ENCODE data around the gene MGAT5B. TPM values are rescaled to one million over a fixed set of nuclear protein-coding genes. Genes with fewer than 3 reads are reported as not detected.
A peak's percentile ranks its signal among the peaks of the same experiment; 100 is the strongest.

Gene MGAT5B
- total and polyA plus RNA-seq, 9 of the 15 experiments (the other 6 are each of a cell fraction or from before 2014, with no cell fraction given), result 0.09 to 0.43 (median 0.18) TPM; not detected in 4

DNA sequence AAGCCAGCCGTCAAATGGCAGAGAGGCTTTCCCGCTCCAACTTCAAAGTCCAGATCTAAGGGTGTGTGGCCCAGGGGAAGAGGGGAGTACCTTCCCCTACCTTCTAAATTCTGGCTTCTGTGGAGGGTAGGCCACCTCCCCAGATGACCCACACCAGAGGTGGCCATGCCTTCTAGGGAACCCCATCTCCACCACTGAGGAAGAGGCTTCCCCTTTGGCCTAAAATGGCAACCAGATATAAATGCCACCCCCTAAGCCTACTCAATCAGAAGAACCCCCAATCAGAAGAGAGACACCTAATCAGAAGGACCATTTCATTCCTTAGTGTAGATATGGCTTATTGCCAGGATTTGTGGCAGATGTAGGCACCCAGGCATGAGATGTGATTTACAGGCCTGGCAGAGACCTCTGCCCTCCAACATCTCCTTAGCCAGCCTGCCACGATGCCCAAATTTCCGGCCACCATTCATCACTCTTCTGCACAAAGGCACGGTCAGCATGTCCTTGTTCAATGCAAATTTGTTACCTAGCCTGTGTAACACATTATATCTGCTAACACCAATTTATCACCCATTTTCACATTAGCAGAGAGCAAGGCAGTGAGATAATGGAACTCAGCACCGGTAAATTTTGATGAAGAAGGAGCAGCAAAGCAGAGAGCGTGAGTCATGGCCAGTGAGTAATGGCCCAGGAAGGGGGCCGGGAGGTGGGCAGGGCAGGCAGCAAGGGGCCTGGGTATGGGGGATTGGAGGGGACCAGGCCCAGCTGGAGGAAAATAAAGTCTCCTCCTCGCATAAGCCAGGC lies 1.2 kb upstream of the MGAT5B start (continued):
- no peak for TF ChIP-seq NONO (IDR thresholded peaks at IDR 0.05; ENCODE audit: low read depth in 2 of 2, low read length in 1 of 2)
- no peak for TF ChIP-seq ZBTB11 (CRISPR knock-in tag; IDR thresholded peaks at IDR 0.05)
- no peak for TF ChIP-seq THAP12 (CRISPR knock-in tag; IDR thresholded peaks at IDR 0.05)
- peak; percentile 87; the same call in 1 of the 2 replicates for TF ChIP-seq FOSL1 (tag; conservative IDR thresholded peaks at IDR 0.05)
- TF ChIP-seq ETV5 (CRISPR knock-in tag; IDR thresholded peaks at IDR 0.05; ENCODE audit: low read depth), result no peak
- TF ChIP-seq ZBTB33 (CRISPR knock-in tag; IDR thresholded peaks at IDR 0.05), result no peak
- TF ChIP-seq HLTF (IDR thresholded peaks at IDR 0.05), result no peak
- peak; percentile 59; the same call in 1 of the 2 replicates for TF ChIP-seq JUND (IDR thresholded peaks at IDR 0.05; ENCODE audit: borderline replicate concordance, low read depth, low read length)
- no peak for TF ChIP-seq JUND (tag; IDR thresholded peaks at IDR 0.05; ENCODE audit: borderline replicate concordance, low read depth, low read length)
- TF ChIP-seq, protein P1, sequence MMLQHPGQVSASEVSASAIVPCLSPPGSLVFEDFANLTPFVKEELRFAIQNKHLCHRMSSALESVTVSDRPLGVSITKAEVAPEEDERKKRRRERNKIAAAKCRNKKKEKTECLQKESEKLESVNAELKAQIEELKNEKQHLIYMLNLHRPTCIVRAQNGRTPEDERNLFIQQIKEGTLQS (IDR thresholded peaks at IDR 0.05), result peak; percentile 69
- TF ChIP-seq, protein P1 (CRISPR knock-in tag; conservative IDR thresholded peaks at IDR 0.05), result no peak
- TF ChIP-seq KDM1A (IDR thresholded peaks at IDR 0.05), result 0 out of 4 replicates have a peak, but pooled peaks of 1 of the 2 experiments have one; percentile 8
- no peak for TF ChIP-seq SAP30 (IDR thresholded peaks at IDR 0.05; ENCODE audit: borderline replicate concordance, insufficient read depth, low read depth, low read length, poor library complexity, severe bottlenecking)
- TF ChIP-seq ZNF584 (CRISPR knock-in tag; IDR thresholded peaks at IDR 0.05; ENCODE audit: low read depth), result no peak
- TF ChIP-seq NR0B1 (IDR thresholded peaks at IDR 0.05; ENCODE audit: partially characterized antibody), result no peak
